ENCODE results near the gene STAT1. TPM values are rescaled to one million over a fixed set of nuclear protein-coding genes. Genes with fewer than 3 reads are reported as not detected.

STAT1 gene
- total and polyA plus RNA-seq, 9 of the 15 experiments (the other 6 are each of a cell fraction or from before 2014, with no cell fraction given), result 8.7 to 34.4 (median 26.8) TPM

- intact Hi-C loops (cut with micrococcal nuclease) (no loop called here), in situ Hi-C loops (cut with MboI) (no loop called here)
- H3K4me1 ChIP-seq (replicated peaks in 1 of 2; ENCODE audit: control insufficient read depth in 2 of 2, insufficient read depth in 2 of 2, low read length in 2 of 2), result peaks cover 0 to 23% of the 10 kb centered on the region in 2 experiments; a peak in 2 of 5 replicates
- no peak overlapping the region for H3K4me3 ChIP-seq
- FAIRE-seq, result no peak
- ChIA-PET CTCF (ENCODE audit: low intra/inter-chr PET ratio) (no interaction called here), POLR2A (interaction anchor here (0.9 kb wide), 1 partner anchor 12 kb away, joined by 4 read pairs; no protein-coding TSS in a partner anchor)
- H3K9me3 ChIP-seq (replicated peaks; ENCODE audit: control insufficient read depth, insufficient read depth, low read depth, low read length), result no peaks in the 10 kb centered on the region; the same call in 1 of the 2 replicates
- no peak for DNase-seq (ENCODE audit: extremely low read depth in 1 of 4, low spot score in 3 of 4)
- H4K20me1 ChIP-seq (replicated peaks; ENCODE audit: control insufficient read depth, insufficient read depth, low read length), result no peaks in the 10 kb centered on the region
- H3K27me3 ChIP-seq (ENCODE audit: control insufficient read depth in 2 of 2, insufficient read depth in 2 of 2, low read length in 2 of 2), result no peaks in the 10 kb centered on the region
- no peak overlapping the region for H3K27ac ChIP-seq (ENCODE audit: extremely low read depth, low read depth, low read length)
- no peak overlapping the region for H3K9ac ChIP-seq (ENCODE audit: insufficient read depth in 1 of 2, low read depth in 2 of 2, low read length in 2 of 2)
- H2AFZ ChIP-seq (ENCODE audit: low read depth, low read length), result no peak overlapping the region
- H3K4me2 ChIP-seq (ENCODE audit: insufficient read depth, low read length), result no peak overlapping the region
- BruUV-seq (replicated peaks), result no TSS peak
- 25% methylated on average over 2 of the region's 2 CpGs for WGBS (ENCODE audit: insufficient coverage, low coverage, missing lambda C conversion rate)
- H3K79me2 ChIP-seq (ENCODE audit: control insufficient read depth, insufficient read depth, low read length), result peaks cover 7% of the 10 kb centered on the region
- TF ChIP-seq PHF21A (IDR thresholded peaks at IDR 0.05; ENCODE audit: borderline replicate concordance, low read depth), result no peak
- ATAC-seq, result no peak
- no peaks in the 10 kb centered on the region for H3K9me1 ChIP-seq (ENCODE audit: control insufficient read depth, insufficient read depth, low read length)
- no peaks in the 10 kb centered on the region for H3K36me3 ChIP-seq (ENCODE audit: control insufficient read depth, insufficient read depth, low read length)
These were observed 12.4 kb upstream of the STAT1 start for GRCh38 chr2:191026377-191026776.

- POLR2A ChIA-PET, result no interaction called here
- TF ChIP-seq NFXL1 (CRISPR knock-in tag; IDR thresholded peaks at IDR 0.05), result no peak
- TF ChIP-seq HNRNPK (IDR thresholded peaks at IDR 0.05; ENCODE audit: low read depth, low read length, poor library complexity, severe bottlenecking), result no peak
- no peak for TF ChIP-seq PRMT5 (CRISPR knock-in tag; IDR thresholded peaks at IDR 0.05)
- no peak for TF ChIP-seq ASH1L (IDR thresholded peaks at IDR 0.05; ENCODE audit: borderline replicate concordance, low read depth, partially characterized antibody)
- TF ChIP-seq CTCF (IDR thresholded peaks at IDR 0.05 in 2 of 3, conservative IDR thresholded peaks at IDR 0.05 in 1 of 3; ENCODE audit: insufficient read depth in 2 of 3, low read depth in 1 of 3, low read length in 3 of 3), result no peak
- TF ChIP-seq MBD2 (IDR thresholded peaks at IDR 0.05; ENCODE audit: borderline replicate concordance, low read depth), result no peak
- no peak for TF ChIP-seq TAL1 (IDR thresholded peaks at IDR 0.05)
- no peak for TF ChIP-seq ZNF695 (CRISPR knock-in tag; IDR thresholded peaks at IDR 0.05)
- no peak for TF ChIP-seq KDM5B (IDR thresholded peaks at IDR 0.05; ENCODE audit: insufficient replicate concordance, low read depth, low read length)
- no peak for DNase-seq (ENCODE audit: extremely low read depth in 1 of 4, low spot score in 3 of 4)
- intact Hi-C loops (cut with micrococcal nuclease) (no loop called here), in situ Hi-C loops (cut with MboI) (no loop called here)
- BruUV-seq (replicated peaks), result no TSS peak
- Histone ChIP-seq H3K27me3 (ENCODE audit: control insufficient read depth in 2 of 2, insufficient read depth in 2 of 2, low read length in 2 of 2) (no peaks in the 10 kb centered on the region), H3K9ac (ENCODE audit: insufficient read depth in 1 of 2, low read depth in 2 of 2, low read length in 2 of 2) (no peak overlapping the region), H3K79me2 (ENCODE audit: control insufficient read depth, insufficient read depth, low read length) (peaks cover 17% of the 10 kb centered on the region), H3K36me3 (ENCODE audit: control insufficient read depth, insufficient read depth, low read length) (no peaks in the 10 kb centered on the region), H3K9me1 (ENCODE audit: control insufficient read depth, insufficient read depth, low read length) (no peaks in the 10 kb centered on the region), H3K4me3 (no peak overlapping the region), H3K4me2 (ENCODE audit: insufficient read depth, low read length) (no peak overlapping the region), H3K27ac (ENCODE audit: extremely low read depth, low read depth, low read length) (no peak overlapping the region), H3K4me1 (replicated peaks in 1 of 2; ENCODE audit: control insufficient read depth in 2 of 2, insufficient read depth in 2 of 2, low read length in 2 of 2) (peaks cover 0 to 22% of the 10 kb centered on the region in 2 experiments; a peak in 3 of 5 replicates), H4K20me1 (replicated peaks; ENCODE audit: control insufficient read depth, insufficient read depth, low read length) (no peaks in the 10 kb centered on the region), H3K9me3 (replicated peaks; ENCODE audit: control insufficient read depth, insufficient read depth, low read depth, low read length) (no peaks in the 10 kb centered on the region; the same call in 1 of the 2 replicates), H2AFZ (ENCODE audit: low read depth, low read length) (no peak overlapping the region)
- CTCF ChIA-PET (ENCODE audit: low intra/inter-chr PET ratio), result no interaction called here
- no peak for ATAC-seq
- no peak for FAIRE-seq
- WGBS (ENCODE audit: insufficient coverage, low coverage, missing lambda C conversion rate), result 40% methylated on average over 1 of the region's 1 CpG
These were observed 11.2 kb upstream of the STAT1 start for GRCh38 chr2:191025135-191025534.

Data from K562 (cell line).